BJ (cell line): ENCODE measurements around the gene PDE3B. TPM values are rescaled to one million over a fixed set of nuclear protein-coding genes. Genes with fewer than 3 reads are reported as not detected.
"Not testable (repeated sequence)": the region's sequence is repeated elsewhere in the genome, so short reads cannot be mapped to it uniquely, and the experiment has no call there.

Experiments
- CTCF ChIA-PET: fragments of 350-600 bp; formaldehyde crosslinking; extraction: SDS; loops from one replicate; lab custom pipeline; 2021; ENCODE audit warnings: antibody characterized with exemption, inconsistent platforms; lab: Yijun Ruan, JAX
- POLR2A ChIA-PET: fragments of 300-600 bp; sonication (Branson Sonifier 250); formaldehyde crosslinking; extraction: SDS; loops from one replicate; lab custom pipeline; 2021; ENCODE audit warnings: antibody characterized with exemption; lab: Charles Lee
- DNase-seq: peaks from one replicate; pipeline ENCODE4 v3.0.0-alpha.2; 2011; ENCODE audit warnings: low read depth
- H3K27me3 ChIP-seq: 2 replicates; pipeline ENCODE4 v1.6.0; 2011; ENCODE audit warnings: low read length; ENCODE audit not compliant: control insufficient read depth, insufficient read depth
- H3K36me3 ChIP-seq: 2 replicates; pipeline ENCODE4 v1.5.1; 2011; ENCODE audit warnings: low read length; ENCODE audit not compliant: control insufficient read depth, insufficient read depth
- H3K4me3 ChIP-seq: 2 replicates; pipeline ENCODE4 v1.5.1; 2011; ENCODE audit warnings: low read depth, mild to moderate bottlenecking, control low read depth, low read length
- polyA plus RNA-seq: library from polyadenylated mRNA; depleted of rRNA; stranded (reverse); fragments of >200 nt; gene quantifications from 2 replicates; pipeline ENCODE4 v1.2.3, GENCODE V29; 2011
- TF ChIP-seq, protein P1 (sequence below): IDR thresholded peaks from 2 replicates; pipeline ENCODE4 v1.5.1; 2011; ENCODE audit warnings: low read depth, mild to moderate bottlenecking, control low read depth, inconsistent platforms, low read length, moderate library complexity; ENCODE audit not compliant: insufficient read depth

The PDE3B gene
- polyA plus RNA-seq, 1 experiment = 0.06 TPM

DNA sequence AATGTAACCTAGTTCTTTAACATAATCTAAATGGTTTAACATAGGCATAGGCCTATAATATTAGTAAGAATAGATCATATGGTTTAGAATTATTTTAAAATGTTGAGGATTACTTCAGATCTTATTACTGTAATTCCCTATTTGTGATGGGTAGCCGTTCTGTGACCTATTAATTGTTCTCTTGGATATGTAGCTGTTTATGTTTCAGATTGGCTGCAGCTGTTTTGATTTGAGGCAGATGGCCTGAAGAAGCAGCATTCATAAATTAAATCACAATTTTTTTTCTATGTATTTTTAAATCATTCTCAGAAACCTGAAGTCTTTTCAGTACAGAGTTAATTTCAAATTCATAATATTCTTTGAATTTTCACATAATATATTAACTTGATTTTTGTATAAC, 104.5 kb downstream of the PDE3B start:
- POLR2A ChIA-PET = no interaction called here
- Histone ChIP-seq H3K36me3 (no peaks in the 10 kb centered on the region), H3K4me3 (no peak overlapping the region), H3K27me3 (no peaks in the 10 kb centered on the region)
- DNase-seq = no peak
- TF ChIP-seq, protein P1, sequence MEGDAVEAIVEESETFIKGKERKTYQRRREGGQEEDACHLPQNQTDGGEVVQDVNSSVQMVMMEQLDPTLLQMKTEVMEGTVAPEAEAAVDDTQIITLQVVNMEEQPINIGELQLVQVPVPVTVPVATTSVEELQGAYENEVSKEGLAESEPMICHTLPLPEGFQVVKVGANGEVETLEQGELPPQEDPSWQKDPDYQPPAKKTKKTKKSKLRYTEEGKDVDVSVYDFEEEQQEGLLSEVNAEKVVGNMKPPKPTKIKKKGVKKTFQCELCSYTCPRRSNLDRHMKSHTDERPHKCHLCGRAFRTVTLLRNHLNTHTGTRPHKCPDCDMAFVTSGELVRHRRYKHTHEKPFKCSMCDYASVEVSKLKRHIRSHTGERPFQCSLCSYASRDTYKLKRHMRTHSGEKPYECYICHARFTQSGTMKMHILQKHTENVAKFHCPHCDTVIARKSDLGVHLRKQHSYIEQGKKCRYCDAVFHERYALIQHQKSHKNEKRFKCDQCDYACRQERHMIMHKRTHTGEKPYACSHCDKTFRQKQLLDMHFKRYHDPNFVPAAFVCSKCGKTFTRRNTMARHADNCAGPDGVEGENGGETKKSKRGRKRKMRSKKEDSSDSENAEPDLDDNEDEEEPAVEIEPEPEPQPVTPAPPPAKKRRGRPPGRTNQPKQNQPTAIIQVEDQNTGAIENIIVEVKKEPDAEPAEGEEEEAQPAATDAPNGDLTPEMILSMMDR = no peak
- CTCF ChIA-PET = interaction anchor here (0.9 kb wide), 1 partner anchor 11 kb away, joined by 3 read pairs; no protein-coding TSS in a partner anchor

DNA sequence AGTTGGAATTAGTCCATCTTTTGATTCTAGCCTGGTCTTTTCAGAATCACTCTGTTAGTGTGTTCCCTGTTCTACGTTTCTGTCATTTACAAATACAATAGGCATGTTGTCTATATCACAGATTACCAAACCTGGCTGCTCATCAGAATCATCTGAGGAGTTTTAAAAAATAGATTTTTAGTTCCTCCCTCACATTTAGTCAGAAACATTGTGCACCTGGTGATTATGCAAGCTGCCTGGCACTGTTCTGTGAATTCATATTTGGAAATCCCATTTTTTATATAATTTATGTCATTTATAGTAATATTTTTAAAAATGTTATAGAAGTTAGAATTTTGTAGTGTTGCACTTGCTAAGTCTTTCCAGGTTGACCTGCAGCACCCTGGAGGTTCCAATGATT, 107.3 kb downstream of the PDE3B start:
- Histone ChIP-seq H3K4me3 (no peak overlapping the region), H3K27me3 (no peaks in the 10 kb centered on the region), H3K36me3 (no peaks in the 10 kb centered on the region)
- ChIA-PET POLR2A (no interaction called here), CTCF (interaction anchor here (0.6 kb wide), 1 partner anchor 228 kb away, joined by 3 read pairs; no protein-coding TSS in a partner anchor)
- DNase-seq = no peak
- TF ChIP-seq, protein P1 = no peak

DNA sequence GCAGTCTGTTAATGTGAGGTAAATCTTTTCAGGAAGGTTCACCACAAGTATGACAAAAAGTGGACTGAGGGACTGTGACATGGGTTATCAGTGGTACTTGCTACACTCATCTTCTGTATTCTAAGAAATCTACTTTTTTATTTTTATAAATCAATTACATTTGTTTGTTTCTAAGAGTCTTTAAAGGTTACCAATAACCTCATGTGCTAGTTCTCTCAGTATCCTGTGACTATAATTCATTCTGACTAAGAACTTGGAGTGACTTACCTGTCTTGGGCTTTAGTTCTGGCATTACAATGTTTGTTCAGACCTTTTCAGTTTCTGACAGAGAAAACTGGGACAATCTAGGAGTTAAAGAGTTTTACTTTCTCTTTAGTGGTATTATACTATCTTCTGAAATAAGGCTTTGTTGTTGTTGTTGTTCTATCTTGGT, 108.4 kb downstream of the PDE3B start:
- ChIA-PET POLR2A (interaction anchor here (0.7 kb wide), 1 partner anchor 834 kb away, joined by 4 read pairs; no protein-coding TSS in a partner anchor), CTCF (interaction anchor here (0.8 kb wide), 1 partner anchor 183 kb away, joined by 3 read pairs; no protein-coding TSS in a partner anchor)
- Histone ChIP-seq H3K4me3 (no peak overlapping the region), H3K36me3 (no peaks in the 10 kb centered on the region), H3K27me3 (no peaks in the 10 kb centered on the region)
- TF ChIP-seq, protein P1 = no peak
- DNase-seq = no peak

DNA sequence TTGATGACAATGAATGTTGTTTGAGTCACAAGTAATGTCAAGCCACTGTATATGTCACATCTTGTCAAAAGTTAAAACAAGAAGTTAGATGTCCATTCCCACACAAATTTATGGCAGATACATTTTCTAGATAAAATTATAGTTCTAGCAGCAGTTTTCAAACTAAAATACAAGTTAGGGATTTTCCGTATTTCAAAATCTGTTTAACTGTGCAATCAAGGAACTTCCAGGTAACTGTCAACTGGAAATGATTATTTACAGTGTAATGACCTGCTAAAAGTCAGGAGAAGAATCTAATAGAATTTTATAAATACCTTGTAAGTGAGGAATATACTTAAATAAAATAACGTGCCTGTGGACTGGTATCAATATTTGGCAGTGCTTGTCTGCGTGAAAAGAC, 111.5 kb downstream of the PDE3B start:
- POLR2A ChIA-PET = no interaction called here

DNA sequence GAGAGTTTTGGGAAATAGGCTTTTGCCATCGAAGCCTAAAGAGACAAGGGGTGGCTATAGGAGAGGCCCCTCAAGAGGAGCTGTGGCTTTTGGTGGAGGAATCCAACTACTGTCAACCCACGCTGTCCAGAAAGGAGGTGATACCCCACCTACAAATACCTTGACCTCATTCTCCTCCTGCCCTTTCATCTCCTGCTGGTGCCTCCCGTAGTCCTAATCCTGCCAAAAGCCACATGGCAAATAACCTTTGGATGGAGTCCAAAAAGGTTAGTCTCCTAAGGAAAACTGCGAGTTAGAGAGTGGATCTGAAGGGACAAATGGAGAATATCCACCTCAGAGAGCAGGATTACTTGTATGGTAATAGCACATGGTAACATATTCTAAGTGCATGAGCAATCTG, 112.7 kb downstream of the PDE3B start:
- H3K27me3 ChIP-seq = no peaks in the 10 kb centered on the region
- POLR2A ChIA-PET = no interaction called here
- CTCF ChIA-PET = no interaction called here
- H3K4me3 ChIP-seq = no peak overlapping the region
- no peaks in the 10 kb centered on the region for H3K36me3 ChIP-seq
- DNase-seq = no peak
- TF ChIP-seq, protein P1 = no peak

More for the DNA sequence above, 111.5 kb downstream of the PDE3B start:
- Histone ChIP-seq H3K36me3 (no peaks in the 10 kb centered on the region), H3K4me3 (no peak overlapping the region), H3K27me3 (no peaks in the 10 kb centered on the region)
- no peak for DNase-seq
- TF ChIP-seq, protein P1 = no peak
- CTCF ChIA-PET = interaction anchor here (1.1 kb wide), 1 partner anchor 9 kb away, joined by 3 read pairs; no protein-coding TSS in a partner anchor

DNA sequence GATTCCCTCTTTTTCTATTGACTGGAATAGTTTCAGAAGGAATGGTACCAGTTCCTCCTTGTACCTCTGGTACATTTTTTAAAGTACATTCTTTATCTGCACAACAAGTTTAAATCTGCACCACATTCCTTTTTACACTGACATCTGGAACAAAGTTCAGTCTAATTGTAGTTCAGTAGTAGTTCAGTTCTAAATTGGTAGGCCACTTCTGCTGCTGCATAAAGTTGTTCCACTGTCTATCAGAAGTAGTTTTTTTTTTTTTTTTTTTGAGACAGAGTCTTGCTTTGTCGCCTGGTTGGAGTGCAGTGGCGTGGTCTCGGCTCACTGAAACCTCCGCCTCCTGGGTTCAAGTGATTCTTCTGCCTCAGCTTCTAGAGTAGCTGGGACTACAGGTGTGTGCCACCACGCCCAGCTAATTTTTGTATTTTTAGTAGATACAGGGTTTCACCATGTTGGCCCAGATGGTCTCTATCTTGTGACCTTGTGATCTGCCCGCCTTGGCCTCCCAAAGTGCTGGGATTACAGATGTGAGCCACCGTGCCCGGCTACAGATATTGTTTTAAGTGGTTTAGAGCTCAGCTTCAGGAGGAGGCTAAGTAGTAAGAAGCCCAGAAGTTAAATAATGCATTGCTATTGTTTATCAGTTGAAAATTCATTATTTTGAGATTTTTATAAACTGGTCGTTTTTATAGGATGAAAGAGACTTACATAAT, 115.9 kb downstream of the PDE3B start:
- H3K4me3 ChIP-seq, H3K27me3 ChIP-seq, POLR2A ChIA-PET, DNase-seq, CTCF ChIA-PET, H3K36me3 ChIP-seq: not testable (repeated sequence)
